ENCODE results near the gene GRID1.

Gene GRID1

GRCh38 chr10:86020134-86020533 lies 346.5 kb downstream of the GRID1 start:
- no peak for DNase-seq

GRCh38 chr10:86019141-86019540 lies 347.5 kb downstream of the GRID1 start:
- no peak for DNase-seq

- no peak for DNase-seq
These were observed 347.9 kb downstream of the GRID1 start for GRCh38 chr10:86018735-86019058.

GRCh38 chr10:86017841-86018734 lies 348.5 kb downstream of the GRID1 start:
- DNase-seq = no peak

- no peak for DNase-seq
These were observed 353.0 kb downstream of the GRID1 start for GRCh38 chr10:86013568-86013967.

- DNase-seq = no peak
These were observed 359.4 kb downstream of the GRID1 start for GRCh38 chr10:86007171-86007570.

- DNase-seq = no peak
These were observed 362.3 kb downstream of the GRID1 start for GRCh38 chr10:86004337-86004736.

- no peak for DNase-seq
These were observed 363.4 kb downstream of the GRID1 start for GRCh38 chr10:86003201-86003621.

GRCh38 chr10:86001521-86001920 lies 365.1 kb downstream of the GRID1 start:
- DNase-seq = no peak

- DNase-seq = no peak
These were observed 369.1 kb downstream of the GRID1 start for GRCh38 chr10:85997544-85997943.

GRCh38 chr10:85995791-85996190 lies 370.8 kb downstream of the GRID1 start:
- no peak for DNase-seq

GRCh38 chr10:85993840-85994507 lies 372.6 kb downstream of the GRID1 start:
- no peak for DNase-seq

- no peak for DNase-seq
These were observed 373.5 kb downstream of the GRID1 start for GRCh38 chr10:85993140-85993539.

- DNase-seq = no peak
These were observed 374.3 kb downstream of the GRID1 start for GRCh38 chr10:85992324-85992723.

GRCh38 chr10:85986777-85987176 lies 379.8 kb downstream of the GRID1 start:
- DNase-seq = no peak

- DNase-seq = no peak
These were observed 383.5 kb downstream of the GRID1 start for GRCh38 chr10:85983051-85983450.

- no peak for DNase-seq
These were observed 387.0 kb downstream of the GRID1 start for GRCh38 chr10:85979598-85979997.

GRCh38 chr10:85978566-85979358 lies 387.8 kb downstream of the GRID1 start:
- no peak for DNase-seq

GRCh38 chr10:85977642-85978041 lies 389.0 kb downstream of the GRID1 start:
- no peak for DNase-seq

- DNase-seq = no peak
These were observed 390.3 kb downstream of the GRID1 start for GRCh38 chr10:85976267-85976793.

GRCh38 chr10:85971494-85971893 lies 395.1 kb downstream of the GRID1 start:
- DNase-seq = no peak

- DNase-seq = no peak
These were observed 399.0 kb downstream of the GRID1 start for GRCh38 chr10:85967594-85967993.

- DNase-seq = no peak
These were observed 405.0 kb downstream of the GRID1 start for GRCh38 chr10:85961479-85962067.
